GM12892 (cell line): ENCODE results near the gene C18orf32.

Experiments used
- DNase-seq: peaks from one replicate; pipeline ENCODE4 v3.0.0; 2011; ENCODE audit not compliant: insufficient read length
- FAIRE-seq: peaks from 2 replicates; lab custom pipeline; 2011; peaks lifted over from hg19 to GRCh38; lab: Jason Lieb, UNC
- POLR2A ChIP-seq: IDR thresholded peaks from 2 replicates; pipeline ENCODE4 v1.6.1; 2011; ENCODE audit warnings: low read depth, low read length, control low read depth
- POLR2AphosphoS5 ChIP-seq: IDR thresholded peaks from 2 replicates; pipeline ENCODE4 v1.6.1; 2011; ENCODE audit warnings: low read depth, low read length, control low read depth
- TAF1 ChIP-seq: IDR thresholded peaks from 2 replicates; pipeline ENCODE4 v1.6.1; 2011; ENCODE audit warnings: low read depth, mild to moderate bottlenecking, control low read depth, low read length, borderline replicate concordance

Gene C18orf32

GRCh38 chr18:49495480-49495879 lies 8.4 kb upstream of the C18orf32 start:
- DNase-seq (no peak), FAIRE-seq (no peak)
- TF ChIP-seq POLR2AphosphoS5 (no peak), POLR2A (no peak)

GRCh38 chr18:49495076-49495475 lies 8.0 kb upstream of the C18orf32 start:
- FAIRE-seq (no peak), DNase-seq (no peak)
- TF ChIP-seq POLR2AphosphoS5 = no peak
- no peak for TF ChIP-seq TAF1
- no peak for TF ChIP-seq POLR2A

- TF ChIP-seq POLR2A = no peak
- TF ChIP-seq POLR2AphosphoS5 = no peak
- no peak for TF ChIP-seq TAF1
- FAIRE-seq (no peak), DNase-seq (no peak)
These were observed 7.6 kb upstream of the C18orf32 start for GRCh38 chr18:49494660-49495059.

- TF ChIP-seq POLR2AphosphoS5 (no peak), TAF1 (no peak), POLR2A (no peak)
- FAIRE-seq (no peak), DNase-seq (no peak)
These were observed 5.6 kb upstream of the C18orf32 start for GRCh38 chr18:49492694-49493033.

GRCh38 chr18:49491857-49492693 lies 5.0 kb upstream of the C18orf32 start, which contains the start of gene RPL17:
Gene RPL17 (minus strand): TSS chr18:49492465.
- DNase-seq = peak; percentile 73
- peak; percentile 95 for FAIRE-seq
- TF ChIP-seq POLR2A (peak; percentile 99), TAF1 (peak; percentile 100), POLR2AphosphoS5 (peak; percentile 99)

- FAIRE-seq (no peak), DNase-seq (no peak)
- TF ChIP-seq POLR2AphosphoS5 = 0 out of 2 replicates have a peak, but pooled peaks have one; percentile 16
- no peak for TF ChIP-seq TAF1
These were observed 4.5 kb upstream of the C18orf32 start for GRCh38 chr18:49491534-49491856.

GRCh38 chr18:49490246-49490762 lies 3.3 kb upstream of the C18orf32 start:
- FAIRE-seq (no peak), DNase-seq (no peak)
- TF ChIP-seq POLR2AphosphoS5 (no peak), TAF1 (no peak)

GRCh38 chr18:49487711-49488310 lies 777 bp upstream of the C18orf32 start:
- DNase-seq = no peak
- no peak for FAIRE-seq
- TF ChIP-seq POLR2A = no peak
- no peak for TF ChIP-seq TAF1
- TF ChIP-seq POLR2AphosphoS5 = no peak; the same call in none of the 2 replicates

- TF ChIP-seq POLR2AphosphoS5 (no peak), POLR2A (no peak), TAF1 (no peak)
- DNase-seq (no peak), FAIRE-seq (no peak)
These were observed 455 bp downstream of the C18orf32 start for GRCh38 chr18:49486606-49486952.

GRCh38 chr18:49486134-49486533 lies 900 bp downstream of the C18orf32 start:
- DNase-seq = no peak
- TF ChIP-seq TAF1 (no peak), POLR2AphosphoS5 (no peak), POLR2A (no peak)
- no peak for FAIRE-seq

GRCh38 chr18:49483198-49483597 lies 3.8 kb downstream of the C18orf32 start:
- no peak for TF ChIP-seq POLR2A
- TF ChIP-seq POLR2AphosphoS5 = no peak
- TF ChIP-seq TAF1 = no peak
- no peak for FAIRE-seq

GRCh38 chr18:49481907-49482306 lies 5.1 kb downstream of the C18orf32 start:
- no peak for FAIRE-seq
- DNase-seq = no peak
- TF ChIP-seq TAF1 (no peak), POLR2A (no peak), POLR2AphosphoS5 (no peak)

More at GRCh38 chr18:49483198-49483597, 3.8 kb downstream of the C18orf32 start:
- no peak for DNase-seq
